ENCODE measurements around the gene SESN3.
A peak's percentile ranks its signal among the peaks of the same experiment; 100 is the strongest.
"Not testable (repeated sequence)": the region's sequence is repeated elsewhere in the genome, so short reads cannot be mapped to it uniquely, and the experiment has no call there.

The SESN3 gene

DNA sequence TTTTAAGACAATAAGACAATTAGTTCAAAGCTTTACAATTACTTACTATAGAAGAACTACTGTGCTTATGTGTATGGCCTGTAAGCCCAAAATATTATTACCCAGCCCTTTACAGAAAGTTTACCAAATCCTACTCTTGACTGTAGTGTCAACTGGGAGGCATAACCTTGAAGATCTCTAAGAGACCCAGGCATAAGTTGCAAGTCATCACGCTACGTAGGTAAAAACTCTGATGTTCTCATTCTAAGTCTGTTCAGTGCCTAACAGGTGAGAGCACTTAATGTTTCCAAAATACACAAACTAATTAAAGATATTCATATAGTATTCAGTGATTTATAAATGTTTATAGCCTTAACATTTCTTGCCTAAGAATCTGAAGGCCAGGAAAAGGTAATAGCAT is 12.9 kb downstream of the SESN3 start:
- no peak for DNase-seq (ENCODE audit: low spot score)

GRCh38 chr11:95212609-95213008 is 18.4 kb downstream of the SESN3 start:
- no peak for DNase-seq (ENCODE audit: low spot score)

DNA sequence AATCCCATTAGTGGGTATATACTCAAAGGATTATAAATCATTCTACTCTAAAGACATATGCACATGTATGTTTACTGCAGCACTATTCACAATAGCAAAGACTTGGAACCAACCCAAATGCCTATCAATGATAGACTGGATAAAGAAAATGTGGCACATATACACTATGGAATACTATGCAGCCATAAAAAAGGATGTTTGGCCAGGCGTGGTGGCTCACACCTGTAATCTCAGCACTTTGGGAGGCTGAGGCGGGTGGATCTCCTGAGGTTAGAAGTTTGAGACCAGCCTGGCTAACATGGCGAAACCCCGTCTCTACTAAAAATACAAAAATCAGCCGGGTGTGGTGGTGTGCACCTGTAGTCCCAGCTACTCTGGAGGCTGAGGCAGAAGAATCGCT is 21.5 kb downstream of the SESN3 start:
- DNase-seq (ENCODE audit: low spot score), result not testable (repeated sequence)

- no peak for DNase-seq (ENCODE audit: low spot score)
Measured at GRCh38 chr11:95200781-95201457, 30.1 kb downstream of the SESN3 start.

- no peak for DNase-seq (ENCODE audit: low spot score)
Measured at GRCh38 chr11:95195831-95196230, 35.2 kb downstream of the SESN3 start.

GRCh38 chr11:95193541-95193940 is 37.5 kb downstream of the SESN3 start:
- DNase-seq (ENCODE audit: low spot score), result no peak

GRCh38 chr11:95192717-95193116 is 38.3 kb downstream of the SESN3 start:
- DNase-seq (ENCODE audit: low spot score), result no peak

GRCh38 chr11:95187723-95188122 is 43.3 kb downstream of the SESN3 start:
- no peak for DNase-seq (ENCODE audit: low spot score)

DNA sequence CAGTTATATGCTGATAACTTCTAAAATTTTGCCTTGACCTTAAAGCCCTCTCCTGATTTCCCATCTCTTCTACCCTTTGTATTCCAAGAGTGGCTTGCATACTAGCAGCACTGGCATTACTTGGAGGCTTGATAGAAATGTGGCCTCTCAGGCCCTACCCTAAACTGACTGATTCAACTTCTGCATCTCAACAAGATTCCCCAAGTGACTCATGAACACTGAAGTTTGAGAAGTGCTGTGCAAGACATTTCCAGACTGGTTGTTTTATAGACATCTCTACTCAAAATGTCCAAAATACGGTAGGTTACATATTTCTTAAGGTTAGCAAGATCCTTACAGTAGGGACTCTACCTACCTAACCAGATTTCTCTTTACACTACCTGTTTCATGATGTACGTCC is 48.6 kb downstream of the SESN3 start:
- no peak for DNase-seq (ENCODE audit: low spot score)

DNA sequence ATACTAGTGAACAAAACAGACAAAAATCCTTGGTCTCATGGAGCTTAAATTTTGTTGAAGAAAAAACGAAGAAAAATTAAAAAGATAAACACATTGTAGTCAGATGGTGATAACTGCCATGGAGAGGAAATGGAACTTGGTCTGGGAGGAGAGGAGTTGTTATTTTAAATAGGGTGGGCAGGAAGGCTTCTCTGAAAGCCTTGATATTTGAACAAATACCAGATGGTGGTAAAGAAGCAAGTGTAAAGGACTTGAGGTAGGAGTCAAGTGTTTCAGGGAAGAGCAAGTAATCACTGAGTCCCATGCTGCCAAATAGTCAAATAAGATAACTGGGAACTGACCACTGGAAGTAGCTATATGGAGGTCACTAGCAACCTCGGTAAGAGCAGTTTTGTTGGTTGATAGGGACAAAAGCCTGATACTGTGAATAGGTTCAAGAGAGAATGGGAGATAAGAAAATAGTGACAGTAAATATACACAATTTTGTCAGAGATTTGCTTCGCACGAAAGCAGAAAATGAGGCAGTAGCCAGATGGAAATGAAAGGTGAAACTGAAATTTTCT is 55.1 kb downstream of the SESN3 start:
- DNase-seq (ENCODE audit: low spot score), result no peak

DNA sequence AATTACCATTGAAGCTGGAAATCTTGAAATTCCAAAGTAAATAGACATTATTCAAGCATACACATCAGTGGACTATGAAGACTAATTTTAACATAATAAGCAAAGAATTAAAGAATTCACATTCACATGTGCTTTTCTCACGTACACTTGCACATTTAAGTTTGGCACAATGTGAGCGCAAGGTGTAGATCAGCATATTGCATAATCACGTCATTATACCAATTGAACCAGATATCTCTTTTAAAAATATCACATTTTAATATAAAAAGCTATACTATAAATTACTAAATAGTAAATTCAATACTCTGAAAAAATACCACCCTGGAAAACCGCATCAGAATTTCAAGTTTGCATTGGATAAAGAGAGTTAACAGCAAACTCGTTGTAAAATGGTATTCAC is 60.7 kb downstream of the SESN3 start:
- no peak for DNase-seq (ENCODE audit: low spot score)

- DNase-seq (ENCODE audit: low spot score), result no peak
Measured at GRCh38 chr11:95166781-95167180, 64.2 kb downstream of the SESN3 start.

GRCh38 chr11:95165638-95166037 is 65.4 kb downstream of the SESN3 start:
- no peak for DNase-seq (ENCODE audit: low spot score)

DNA sequence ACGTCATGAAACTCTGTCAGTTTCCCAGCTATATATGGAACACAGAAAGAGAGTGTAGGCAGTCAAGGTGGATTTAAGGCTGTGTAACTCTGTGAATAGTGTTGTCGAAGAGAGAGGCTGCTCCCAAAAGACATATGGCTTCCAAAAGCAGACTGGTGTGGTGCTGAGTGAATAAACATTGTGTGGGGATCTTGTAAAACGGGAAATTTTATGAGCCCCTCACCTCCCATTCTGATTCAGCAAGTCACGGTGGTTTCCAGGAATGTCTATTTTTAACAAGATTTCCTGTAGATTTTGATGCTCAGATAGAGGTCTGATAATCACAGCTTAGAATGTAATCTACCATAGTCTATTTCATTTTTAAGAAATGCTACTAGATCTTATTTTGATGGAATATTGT is 67.9 kb downstream of the SESN3 start:
- DNase-seq (ENCODE audit: low spot score), result no peak

GRCh38 chr11:95161248-95161647 is 69.8 kb downstream of the SESN3 start:
- DNase-seq (ENCODE audit: low spot score), result no peak

GRCh38 chr11:95157824-95158223 is 73.2 kb downstream of the SESN3 start:
- DNase-seq (ENCODE audit: low spot score), result no peak

DNA sequence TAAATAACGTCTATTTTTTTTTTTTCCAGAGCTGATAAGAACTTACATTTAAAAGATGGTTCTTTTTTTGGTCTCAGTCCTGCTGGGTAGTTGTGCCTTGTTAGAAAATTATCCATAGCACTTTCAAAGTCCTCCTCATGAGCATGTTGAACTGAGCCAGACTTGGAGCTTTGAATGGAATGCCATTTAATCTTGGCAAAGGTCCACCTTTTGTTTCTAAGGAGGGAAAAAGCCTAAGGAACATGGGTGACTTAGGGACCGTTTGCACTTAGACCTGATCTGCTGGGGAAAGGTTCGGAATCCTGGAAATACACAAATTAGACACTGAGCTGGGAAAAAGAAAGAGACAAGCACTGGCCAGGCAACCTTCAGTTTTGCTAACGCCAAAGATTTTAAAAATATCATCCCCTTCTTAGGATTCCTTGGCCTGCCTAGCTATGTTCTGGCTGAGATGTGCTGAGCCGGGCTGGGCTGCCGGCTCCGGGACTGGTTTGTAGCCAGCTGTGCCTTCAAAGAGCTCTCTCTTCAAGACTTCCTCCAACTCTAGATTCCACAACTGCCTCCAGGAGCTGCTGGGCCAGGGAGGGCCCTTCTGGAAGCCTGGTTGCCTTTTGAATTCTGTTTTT is 74.0 kb downstream of the SESN3 start:
- no peak for DNase-seq (ENCODE audit: low spot score)

- DNase-seq (ENCODE audit: low spot score), result no peak
Measured at GRCh38 chr11:95156133-95156721, 74.8 kb downstream of the SESN3 start.

DNA sequence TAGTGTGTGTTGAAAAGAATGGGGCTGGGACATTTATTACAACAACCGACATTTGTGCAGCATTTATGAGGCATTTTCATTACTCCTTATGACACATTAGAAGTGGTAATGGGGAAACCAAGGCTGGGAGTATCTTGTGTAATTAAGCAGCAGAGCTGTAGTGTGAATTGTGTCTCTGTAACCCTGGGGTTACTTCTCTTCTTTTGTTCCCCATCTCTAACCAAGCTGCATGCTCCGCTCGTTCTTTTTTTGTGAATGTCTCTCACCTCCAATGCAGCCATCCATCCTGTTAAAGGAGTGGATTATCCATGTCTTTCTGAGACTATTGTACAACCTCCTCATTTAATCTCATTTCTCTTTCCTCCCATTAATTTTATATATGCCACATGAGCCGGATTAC is 75.6 kb downstream of the SESN3 start:
- no peak for DNase-seq (ENCODE audit: low spot score)

DNA sequence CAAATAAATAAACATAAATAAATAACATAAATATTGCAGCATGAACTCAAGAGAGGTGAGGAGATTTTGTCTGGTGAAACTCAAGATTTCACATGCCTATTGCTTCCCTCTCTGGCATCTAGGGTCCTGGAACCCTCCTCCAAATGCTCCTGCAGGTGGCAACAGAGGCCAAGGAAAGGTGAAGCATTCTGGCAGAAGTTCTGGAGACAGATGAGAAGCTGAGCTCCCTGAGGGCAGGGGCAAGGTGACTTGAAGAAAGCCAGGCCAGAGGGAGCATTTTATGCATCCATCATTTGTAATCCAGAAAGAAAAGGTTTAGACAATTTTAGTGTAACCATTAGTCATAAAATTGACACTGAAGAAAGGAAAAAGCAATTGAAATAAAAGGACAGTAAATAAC is 76.5 kb downstream of the SESN3 start:
- peak; percentile 64 for DNase-seq (ENCODE audit: low spot score)

DNA sequence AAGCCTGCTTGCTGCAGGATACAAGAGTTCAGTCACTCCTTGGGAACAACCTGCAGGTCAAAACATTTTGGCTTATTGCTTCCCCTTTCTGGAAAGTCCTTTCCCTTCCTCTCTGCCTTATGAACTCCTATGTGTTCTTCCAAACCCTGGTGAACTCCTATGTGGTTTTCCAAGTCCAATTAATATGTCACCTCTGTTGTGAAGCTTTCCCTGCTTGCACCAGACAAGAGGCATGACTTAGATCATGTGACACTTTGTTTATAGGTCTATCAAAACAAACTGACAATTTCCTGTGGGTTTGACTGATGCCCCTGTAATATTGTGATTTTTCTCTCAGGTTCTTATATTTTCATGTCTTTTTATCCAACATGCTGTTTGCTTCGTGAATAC is 77.2 kb downstream of the SESN3 start:
- DNase-seq (ENCODE audit: low spot score), result no peak

GRCh38 chr11:95152876-95153856 is 77.8 kb downstream of the SESN3 start:
- peak; percentile 19 for DNase-seq (ENCODE audit: low spot score)
